SU-DHL-6 (cell line): ENCODE data around the gene TRAPPC6A.

Experiments used
- H2AFZ ChIP-seq: fragments of 200-600 bp; sonication (generic); 2 replicates; pipeline ENCODE4 v1.6.1; 2014; ENCODE audit warnings: low read depth, mild to moderate bottlenecking, moderate library complexity, mixed read lengths, antibody characterized with exemption, low read length; ENCODE audit not compliant: severe bottlenecking
- H3F3A ChIP-seq: fragments of 200-600 bp; shearing (Covaris generic); 2 replicates; pipeline ENCODE4 v1.6.0; 2016; ENCODE audit warnings: antibody characterized with exemption, mild to moderate bottlenecking; ENCODE audit not compliant: insufficient read depth
- H3K27ac ChIP-seq: fragments of 200-600 bp; sonication (generic); 2 replicates; pipeline ENCODE4 v1.5.1; 2016; ENCODE audit warnings: low read depth, mild to moderate bottlenecking, low read length, moderate library complexity, mixed read lengths
- H3K27me3 ChIP-seq: fragments of 200-600 bp; sonication (generic), shearing (Covaris generic); 2 replicates; pipeline ENCODE4 v1.6.0; 2014; ENCODE audit warnings: mild to moderate bottlenecking, low read length
- H3K36me3 ChIP-seq: fragments of 200-600 bp; sonication (generic); 2 replicates; pipeline ENCODE4 v1.6.1; 2014; ENCODE audit warnings: mild to moderate bottlenecking, low read length, mixed read lengths
- H3K4me2 ChIP-seq: fragments of 300-600, 200-600 bp; shearing (Covaris generic), sonication (generic); 2 replicates; pipeline ENCODE4 v1.6.0; 2014; ENCODE audit warnings: low read length, low read depth, mild to moderate bottlenecking; ENCODE audit not compliant: poor library complexity, severe bottlenecking
- H3K4me3 ChIP-seq: fragments of 200-600 bp; sonication (generic); 2 replicates; pipeline ENCODE4 v1.5.1; 2014; ENCODE audit warnings: antibody characterized with exemption, low read length, mild to moderate bottlenecking, mixed read lengths; ENCODE audit not compliant: insufficient read depth, poor library complexity, severe bottlenecking
- H3K79me2 ChIP-seq: fragments of 200-600 bp; sonication (generic); 2 replicates; pipeline ENCODE4 v1.6.1; 2014; ENCODE audit warnings: mild to moderate bottlenecking, low read length, moderate library complexity; ENCODE audit not compliant: insufficient read depth
- H3K9ac ChIP-seq: fragments of 200-600 bp; sonication (generic); 2 replicates; pipeline ENCODE4 v1.7.0; 2014; ENCODE audit warnings: mild to moderate bottlenecking, low read length
- H3K9me2 ChIP-seq: fragments of 200-600 bp; sonication (generic); replicated peaks from 2 replicates; pipeline ENCODE4 v1.6.1; 2014; ENCODE audit warnings: low read length; ENCODE audit not compliant: insufficient read depth
- H3K9me3 ChIP-seq: fragments of 200-600 bp; sonication (generic); 2 replicates; pipeline ENCODE4 v1.6.1; 2014; ENCODE audit warnings: low read length, mixed read lengths; ENCODE audit not compliant: insufficient read depth
- H4K20me1 ChIP-seq: fragments of 200-600 bp; sonication (generic); 2 replicates; pipeline ENCODE4 v1.6.1; 2014; ENCODE audit warnings: low read depth, mild to moderate bottlenecking, antibody characterized with exemption, low read length, moderate library complexity, mixed read lengths
- EZH2phosphoT487 ChIP-seq: fragments of 200-600 bp; sonication (generic), shearing (Covaris generic); conservative IDR thresholded peaks from 2 replicates; pipeline ENCODE4 v1.6.1; 2018; ENCODE audit warnings: mild to moderate bottlenecking, antibody characterized with exemption, low read length, moderate library complexity, mixed read lengths
- TF ChIP-seq, protein P1 (sequence below): fragments of 200-600 bp; sonication (generic); IDR thresholded peaks from one replicate; pipeline ENCODE4 v1.5.1; 2017; ENCODE audit warnings: antibody characterized with exemption, mild to moderate bottlenecking, low read length, moderate library complexity; ENCODE audit not compliant: insufficient read depth, poor library complexity, severe bottlenecking

The TRAPPC6A gene

DNA sequence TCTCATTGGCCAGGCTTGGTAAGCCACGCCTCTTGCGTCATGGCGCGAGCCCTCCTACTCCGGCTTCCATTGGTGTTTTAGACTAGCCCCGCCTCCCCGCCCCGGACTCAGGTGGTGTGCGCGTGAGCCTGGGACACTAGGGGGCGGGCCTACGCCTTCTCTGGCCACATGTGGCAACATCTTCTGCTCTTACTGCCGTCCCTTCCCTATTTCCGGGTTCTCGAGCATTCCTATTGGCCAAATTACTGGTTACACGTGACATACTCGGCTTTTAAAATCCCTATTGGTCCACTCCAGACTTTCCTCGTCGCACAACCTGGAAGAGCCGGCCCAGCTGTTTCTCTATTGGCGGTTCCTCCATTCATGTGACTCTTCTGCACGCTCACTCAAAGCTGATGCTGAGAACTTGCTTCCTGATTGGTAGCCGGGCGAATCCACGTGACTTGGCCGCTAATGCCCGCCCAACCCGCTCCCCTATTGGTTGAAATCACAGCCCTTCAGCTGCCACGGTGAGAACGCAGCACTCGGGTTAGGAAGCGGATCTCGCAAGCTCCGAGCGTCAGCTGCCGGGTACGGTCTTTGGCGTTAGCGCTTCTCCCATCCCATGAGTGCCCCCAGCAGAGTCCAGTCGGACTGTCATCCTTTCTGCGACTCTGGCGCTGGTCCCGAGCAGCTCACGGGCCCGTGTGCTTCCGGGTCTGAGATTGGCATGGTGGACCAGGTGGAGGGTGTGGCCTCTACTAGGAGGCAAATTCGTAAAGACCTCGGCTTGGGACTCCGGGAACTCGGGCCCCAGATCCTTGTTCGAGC, 430 bp upstream of the TRAPPC6A start, which contains the start of gene BLOC1S3:
Gene BLOC1S3 (plus strand): TSS at position 523 of the 810 bp plus-strand sequence. CDS start 513 bp downstream, outside the sequence.
- Histone ChIP-seq H4K20me1 (no peaks in the 10 kb centered on the region), H3K36me3 (no peaks in the 10 kb centered on the region), H3K4me2 (peak within 1 kb of the TSS; percentile 86), H3K9ac (peak within 1 kb of the TSS; percentile 78), H3K27ac (peak within 1 kb of the TSS; percentile 65), H3K9me2 (no peaks in the 10 kb centered on the region), H3F3A (no peaks in the 10 kb centered on the region), H3K4me3 (peak within 1 kb of the TSS; percentile 90), H2AFZ (peak within 1 kb of the TSS; percentile 90), H3K27me3 (no peaks in the 10 kb centered on the region), H3K79me2 (peaks cover 21% of the 10 kb centered on the region; the same call in 1 of the 2 replicates), H3K9me3 (no peaks in the 10 kb centered on the region)
- TF ChIP-seq, protein P1, sequence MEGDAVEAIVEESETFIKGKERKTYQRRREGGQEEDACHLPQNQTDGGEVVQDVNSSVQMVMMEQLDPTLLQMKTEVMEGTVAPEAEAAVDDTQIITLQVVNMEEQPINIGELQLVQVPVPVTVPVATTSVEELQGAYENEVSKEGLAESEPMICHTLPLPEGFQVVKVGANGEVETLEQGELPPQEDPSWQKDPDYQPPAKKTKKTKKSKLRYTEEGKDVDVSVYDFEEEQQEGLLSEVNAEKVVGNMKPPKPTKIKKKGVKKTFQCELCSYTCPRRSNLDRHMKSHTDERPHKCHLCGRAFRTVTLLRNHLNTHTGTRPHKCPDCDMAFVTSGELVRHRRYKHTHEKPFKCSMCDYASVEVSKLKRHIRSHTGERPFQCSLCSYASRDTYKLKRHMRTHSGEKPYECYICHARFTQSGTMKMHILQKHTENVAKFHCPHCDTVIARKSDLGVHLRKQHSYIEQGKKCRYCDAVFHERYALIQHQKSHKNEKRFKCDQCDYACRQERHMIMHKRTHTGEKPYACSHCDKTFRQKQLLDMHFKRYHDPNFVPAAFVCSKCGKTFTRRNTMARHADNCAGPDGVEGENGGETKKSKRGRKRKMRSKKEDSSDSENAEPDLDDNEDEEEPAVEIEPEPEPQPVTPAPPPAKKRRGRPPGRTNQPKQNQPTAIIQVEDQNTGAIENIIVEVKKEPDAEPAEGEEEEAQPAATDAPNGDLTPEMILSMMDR, result no peak
- TF ChIP-seq EZH2phosphoT487, result no peak

DNA sequence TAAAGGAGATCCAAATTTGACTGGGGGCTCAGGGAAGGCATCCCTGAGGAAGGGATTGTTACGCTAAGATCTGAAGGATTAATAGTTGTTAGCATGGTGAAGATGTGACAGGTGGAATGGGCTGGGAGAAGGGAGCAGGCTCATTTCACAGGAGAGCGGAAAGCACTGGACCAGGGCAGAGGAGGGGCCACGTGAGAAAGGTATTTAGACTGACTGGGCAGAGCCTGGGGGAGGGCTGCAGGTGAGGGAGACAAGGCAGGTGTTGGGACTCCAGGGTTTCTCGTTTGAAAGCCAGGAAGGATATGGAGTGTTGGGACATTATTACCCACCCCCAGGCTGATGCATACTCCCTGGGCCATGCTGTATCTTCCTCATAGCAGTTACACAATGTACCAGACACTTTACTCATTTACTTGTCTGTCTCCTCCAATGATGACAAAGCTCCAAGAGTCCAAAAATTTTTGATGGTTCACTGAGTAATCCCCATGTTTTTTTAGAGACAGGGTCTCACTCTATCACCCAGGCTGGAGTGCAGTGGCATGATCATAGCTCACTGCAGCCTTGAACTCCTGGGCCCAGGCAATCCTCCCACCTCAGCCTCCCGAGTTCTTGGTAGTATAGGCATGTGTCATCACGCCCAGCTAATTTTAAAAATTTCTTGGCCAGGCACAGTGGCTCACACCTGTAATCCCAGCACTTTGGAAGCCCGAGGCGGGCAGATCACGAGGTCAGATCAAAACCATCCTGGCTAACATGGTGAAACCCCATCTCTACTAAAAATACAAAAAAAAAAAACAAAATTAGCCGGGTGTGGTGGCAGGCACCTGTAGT, 2.3 kb downstream of the TRAPPC6A start:
- Histone ChIP-seq H3K27ac (no peak overlapping the region), H3K9ac (no peak overlapping the region), H3K27me3 (no peaks in the 10 kb centered on the region), H3K9me3 (no peaks in the 10 kb centered on the region), H3K4me3 (no peak overlapping the region), H3K36me3 (no peaks in the 10 kb centered on the region), H3K79me2 (peaks cover 12% of the 10 kb centered on the region; the same call in 1 of the 2 replicates), H4K20me1 (no peaks in the 10 kb centered on the region), H2AFZ (no peak overlapping the region), H3F3A (no peaks in the 10 kb centered on the region), H3K9me2 (no peaks in the 10 kb centered on the region), H3K4me2 (no peak overlapping the region)
- TF ChIP-seq EZH2phosphoT487, result no peak
- TF ChIP-seq, protein P1, result no peak

DNA sequence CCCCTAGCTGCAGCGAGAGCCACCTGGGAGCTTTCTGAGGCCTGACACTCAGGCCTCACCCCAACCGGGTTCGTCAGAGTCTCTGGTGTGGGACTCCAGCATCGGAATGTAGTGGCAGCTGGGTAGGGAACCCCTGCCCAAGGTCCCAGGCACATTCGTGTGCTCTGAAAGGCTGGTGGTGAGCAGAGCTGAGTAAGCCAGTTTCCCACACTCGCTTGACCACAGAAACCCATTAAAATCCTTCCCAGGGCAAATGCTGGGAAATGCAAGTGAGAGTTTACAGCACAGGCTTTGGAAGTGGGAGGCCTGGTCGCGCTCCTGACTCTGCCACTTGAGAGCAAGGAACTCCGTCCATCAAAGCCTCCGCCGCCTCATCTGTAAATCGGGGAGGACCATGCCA, 4.2 kb downstream of the TRAPPC6A start:
- Histone ChIP-seq H3K27ac (no peak overlapping the region), H3F3A (no peaks in the 10 kb centered on the region), H2AFZ (no peak overlapping the region), H3K79me2 (peaks cover under 1% of the 10 kb centered on the region; the same call in 1 of the 2 replicates), H3K27me3 (no peaks in the 10 kb centered on the region), H3K36me3 (no peaks in the 10 kb centered on the region), H3K9ac (no peak overlapping the region), H3K9me3 (no peaks in the 10 kb centered on the region), H3K9me2 (no peaks in the 10 kb centered on the region), H4K20me1 (no peaks in the 10 kb centered on the region), H3K4me2 (no peak overlapping the region), H3K4me3 (no peak overlapping the region)
- TF ChIP-seq, protein P1, result no peak
- no peak for TF ChIP-seq EZH2phosphoT487
